ENCODE results near the gene NOP10.

DNA sequence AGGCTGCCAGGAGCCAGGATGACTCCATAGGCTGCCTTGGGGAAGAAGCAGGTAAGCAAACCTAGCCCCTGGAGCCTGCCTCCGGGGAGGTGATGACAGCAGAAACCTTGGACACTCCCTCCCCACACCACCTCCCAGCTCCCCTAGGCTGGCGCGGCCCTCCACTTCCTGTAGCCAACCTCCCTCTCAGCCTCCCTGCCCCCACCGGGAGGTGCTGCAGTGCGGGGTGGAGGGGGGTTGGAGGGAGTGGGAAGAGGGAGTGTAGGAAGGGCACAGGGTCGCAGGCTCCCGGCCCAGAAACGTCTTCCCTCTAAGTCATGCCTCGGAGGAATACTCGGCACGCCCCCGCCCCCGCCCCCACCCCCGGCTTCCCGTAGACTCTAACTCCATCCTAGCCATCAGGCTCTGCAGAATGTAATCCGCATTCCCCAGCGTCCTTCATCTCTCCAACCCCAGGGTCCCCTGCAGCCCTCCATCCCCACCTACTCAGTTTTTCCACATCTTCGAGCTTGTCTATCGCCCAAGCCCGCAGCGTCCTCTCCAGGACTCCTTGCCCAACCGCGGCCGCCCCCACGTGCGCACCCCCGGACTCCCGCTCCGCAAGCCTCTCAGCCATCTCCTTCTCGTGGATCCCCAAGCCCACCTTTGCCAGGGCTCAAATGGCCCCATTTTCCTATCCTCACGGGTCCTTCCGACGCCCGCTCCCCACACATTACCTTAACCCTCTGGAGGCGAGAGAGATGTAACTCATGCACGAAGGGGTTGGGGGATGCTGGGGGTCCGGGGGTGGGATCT, 23.5 kb upstream of the NOP10 start:
- TF ChIP-seq, protein P1, sequence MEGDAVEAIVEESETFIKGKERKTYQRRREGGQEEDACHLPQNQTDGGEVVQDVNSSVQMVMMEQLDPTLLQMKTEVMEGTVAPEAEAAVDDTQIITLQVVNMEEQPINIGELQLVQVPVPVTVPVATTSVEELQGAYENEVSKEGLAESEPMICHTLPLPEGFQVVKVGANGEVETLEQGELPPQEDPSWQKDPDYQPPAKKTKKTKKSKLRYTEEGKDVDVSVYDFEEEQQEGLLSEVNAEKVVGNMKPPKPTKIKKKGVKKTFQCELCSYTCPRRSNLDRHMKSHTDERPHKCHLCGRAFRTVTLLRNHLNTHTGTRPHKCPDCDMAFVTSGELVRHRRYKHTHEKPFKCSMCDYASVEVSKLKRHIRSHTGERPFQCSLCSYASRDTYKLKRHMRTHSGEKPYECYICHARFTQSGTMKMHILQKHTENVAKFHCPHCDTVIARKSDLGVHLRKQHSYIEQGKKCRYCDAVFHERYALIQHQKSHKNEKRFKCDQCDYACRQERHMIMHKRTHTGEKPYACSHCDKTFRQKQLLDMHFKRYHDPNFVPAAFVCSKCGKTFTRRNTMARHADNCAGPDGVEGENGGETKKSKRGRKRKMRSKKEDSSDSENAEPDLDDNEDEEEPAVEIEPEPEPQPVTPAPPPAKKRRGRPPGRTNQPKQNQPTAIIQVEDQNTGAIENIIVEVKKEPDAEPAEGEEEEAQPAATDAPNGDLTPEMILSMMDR (IDR thresholded peaks at IDR 0.05): no peak
- no peak for TF ChIP-seq POLR2A (IDR thresholded peaks at IDR 0.05)

Measured in uterus (tissue), 2 donors.